ENCODE data around the gene SLC30A9.

Gene SLC30A9

DNA sequence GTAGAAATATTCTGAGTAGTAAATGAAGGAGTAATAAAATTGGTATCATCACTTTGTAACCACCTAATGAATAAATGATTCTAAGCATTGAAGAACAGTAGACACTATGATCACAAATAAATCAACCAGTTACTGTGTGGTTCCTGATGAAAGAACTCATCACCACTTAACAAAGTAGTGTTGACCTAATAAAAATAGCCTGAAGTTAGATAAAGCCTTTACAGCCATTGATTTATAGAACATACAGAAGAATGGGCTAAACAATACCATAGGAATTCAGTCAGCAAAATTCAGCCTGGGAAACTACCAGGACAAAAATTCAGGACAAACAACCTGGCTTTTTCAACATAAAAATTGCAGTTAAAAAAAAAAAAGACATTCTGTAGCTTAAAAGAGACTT lies 9.0 kb downstream of the SLC30A9 start:
- no peak for DNase-seq (ENCODE audit: low read depth)

DNA sequence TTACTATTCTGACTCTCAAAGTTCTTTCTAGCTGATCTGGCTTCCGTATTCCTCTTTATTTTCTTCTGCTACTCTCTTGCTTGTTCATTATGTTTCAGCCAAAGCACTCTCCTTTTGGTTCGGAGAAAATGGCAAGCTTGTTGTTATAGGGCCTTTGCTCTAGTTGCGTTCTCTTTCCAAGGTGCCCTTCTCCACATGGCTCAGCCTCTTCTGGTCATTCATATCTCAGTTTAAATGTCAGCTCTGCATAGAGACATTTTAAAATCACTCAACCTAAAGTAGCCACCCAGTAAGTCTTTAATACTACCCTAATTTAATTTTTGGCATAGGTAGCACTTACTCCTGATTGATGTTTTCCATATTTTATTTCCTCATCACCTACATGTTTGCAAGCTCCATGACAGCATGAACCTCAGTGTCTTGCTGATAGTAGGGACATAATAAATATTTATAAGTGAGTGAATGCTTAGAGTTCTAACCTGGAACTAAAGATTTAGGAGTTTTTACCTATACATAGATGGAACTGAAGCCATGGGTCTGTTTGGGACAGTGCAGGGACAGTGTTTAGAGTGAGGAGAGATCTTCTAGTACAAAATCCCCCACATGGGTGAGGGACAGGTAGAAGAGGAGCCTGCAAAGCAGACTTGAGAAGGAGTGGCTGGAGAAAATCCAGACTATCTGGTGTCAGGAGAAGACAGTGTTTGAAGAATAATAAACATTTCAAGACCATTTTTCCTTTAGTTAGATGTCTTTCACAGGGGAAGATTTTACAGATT lies 17.9 kb downstream of the SLC30A9 start:
- no peak for DNase-seq (ENCODE audit: low read depth)

GRCh38 chr4:42015438-42015837 lies 25.1 kb downstream of the SLC30A9 start:
- no peak for DNase-seq (ENCODE audit: low read depth)

DNA sequence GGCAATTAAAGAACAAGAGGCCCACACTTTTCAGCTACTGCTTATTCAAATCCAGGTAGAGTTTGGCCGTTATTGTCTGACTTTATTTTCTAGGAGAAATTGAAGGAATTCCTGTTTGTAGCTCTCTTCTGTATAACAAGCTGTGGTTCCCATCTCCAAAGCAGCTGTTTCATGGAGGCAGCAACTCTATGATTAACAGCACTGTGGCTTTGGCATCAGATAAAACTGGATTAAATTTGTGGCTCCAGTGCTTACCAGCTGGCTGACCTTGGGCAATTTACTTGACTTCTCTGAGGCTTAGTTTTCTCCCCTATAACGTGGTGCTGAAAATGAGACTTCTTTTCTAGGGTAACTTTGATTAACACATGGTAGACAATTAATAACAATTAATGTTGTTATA lies 28.1 kb downstream of the SLC30A9 start:
- peak; percentile 22 for DNase-seq (ENCODE audit: low read depth)

DNA sequence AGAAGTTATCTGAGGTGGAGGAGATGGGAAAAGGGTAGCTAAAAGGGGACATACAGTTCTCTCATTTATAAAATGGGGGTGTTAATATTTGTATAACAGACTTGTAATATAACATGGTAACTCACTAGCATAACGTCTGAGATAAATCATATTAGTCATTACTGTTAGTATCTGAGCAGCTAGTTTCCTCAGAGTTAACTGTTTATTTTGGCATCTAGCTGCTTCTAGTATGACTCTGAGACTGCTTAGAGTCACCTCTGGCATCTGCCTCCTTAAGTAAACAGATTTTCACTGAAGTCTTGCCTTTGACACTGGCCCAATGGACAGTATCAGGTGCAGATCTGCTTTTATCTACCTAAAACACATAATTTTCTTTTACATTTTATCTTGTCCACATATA lies 58.1 kb downstream of the SLC30A9 start:
- peak; percentile 88 for DNase-seq (ENCODE audit: low read depth)

GRCh38 chr4:42050516-42051249 lies 60.4 kb downstream of the SLC30A9 start:
- DNase-seq (ENCODE audit: low read depth): peak; percentile 42

- no peak for DNase-seq (ENCODE audit: low read depth)
Observed at GRCh38 chr4:42066402-42066801, 76.1 kb downstream of the SLC30A9 start.

GRCh38 chr4:42067264-42067663 lies 76.9 kb downstream of the SLC30A9 start:
- DNase-seq (ENCODE audit: low read depth): no peak

GRCh38 chr4:42070463-42070862 lies 80.1 kb downstream of the SLC30A9 start:
- DNase-seq (ENCODE audit: low read depth): no peak

- peak; percentile 35 for DNase-seq (ENCODE audit: low read depth)
Observed at GRCh38 chr4:42074294-42074693, 84.0 kb downstream of the SLC30A9 start.

DNA sequence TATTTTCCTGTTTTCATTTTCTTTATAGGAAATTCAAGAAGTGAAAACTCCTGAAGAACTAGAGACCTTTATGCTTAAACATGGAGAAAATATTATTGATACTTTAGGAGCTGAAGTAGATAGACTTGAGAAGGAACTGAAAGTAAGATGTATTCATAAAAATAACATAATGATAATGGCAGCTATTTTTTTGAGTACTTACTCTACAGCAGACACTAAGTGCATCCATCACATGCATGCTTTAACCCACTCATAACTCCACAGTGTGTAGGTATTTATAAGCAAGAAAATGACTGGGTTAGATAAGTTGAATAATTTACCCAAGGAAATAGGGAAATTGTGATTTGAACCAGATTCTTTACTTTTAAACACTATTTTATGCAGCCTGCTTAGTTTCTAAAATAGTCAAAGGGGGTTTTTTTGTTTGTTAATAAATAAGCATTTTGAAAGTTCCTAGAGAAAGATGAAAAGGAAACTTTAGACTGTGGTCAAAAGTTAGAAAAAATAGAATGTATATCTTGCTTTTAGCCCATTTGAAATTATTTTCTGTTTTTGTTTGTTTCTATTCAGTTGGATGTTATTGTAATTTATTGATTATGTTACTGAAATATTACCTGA lies 88.0 kb downstream of the SLC30A9 start:
- DNase-seq (ENCODE audit: low read depth): no peak

GRCh38 chr4:42080306-42080705 lies 90.0 kb downstream of the SLC30A9 start:
- DNase-seq (ENCODE audit: low read depth): no peak

DNA sequence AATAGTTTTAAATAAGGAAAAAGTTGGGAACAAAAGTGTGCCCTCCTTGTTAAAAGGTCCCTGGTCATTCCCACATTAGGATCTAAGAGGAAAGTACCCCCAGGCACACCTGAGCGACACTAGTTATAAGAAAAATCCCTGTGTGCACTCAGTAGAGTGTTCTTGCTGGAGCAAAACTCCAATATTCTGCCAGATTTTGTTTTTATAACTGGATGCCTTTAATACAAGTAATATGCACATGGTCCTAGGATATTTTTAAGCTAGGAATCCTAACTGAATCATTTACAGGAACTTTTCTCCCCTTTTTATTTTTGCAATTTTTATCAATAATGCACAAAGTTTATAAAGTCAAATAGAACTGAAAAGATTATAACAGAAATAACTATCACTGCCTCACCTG lies 93.5 kb downstream of the SLC30A9 start:
- DNase-seq (ENCODE audit: low read depth): no peak

GRCh38 chr4:42088386-42088785 lies 98.1 kb downstream of the SLC30A9 start:
- no peak for DNase-seq (ENCODE audit: low read depth)

GRCh38 chr4:42101446-42101975 lies 111.2 kb downstream of the SLC30A9 start:
- DNase-seq (ENCODE audit: low read depth): peak; percentile 47

GRCh38 chr4:42104521-42104920 lies 114.2 kb downstream of the SLC30A9 start:
- peak; percentile 79 for DNase-seq (ENCODE audit: low read depth)

DNA sequence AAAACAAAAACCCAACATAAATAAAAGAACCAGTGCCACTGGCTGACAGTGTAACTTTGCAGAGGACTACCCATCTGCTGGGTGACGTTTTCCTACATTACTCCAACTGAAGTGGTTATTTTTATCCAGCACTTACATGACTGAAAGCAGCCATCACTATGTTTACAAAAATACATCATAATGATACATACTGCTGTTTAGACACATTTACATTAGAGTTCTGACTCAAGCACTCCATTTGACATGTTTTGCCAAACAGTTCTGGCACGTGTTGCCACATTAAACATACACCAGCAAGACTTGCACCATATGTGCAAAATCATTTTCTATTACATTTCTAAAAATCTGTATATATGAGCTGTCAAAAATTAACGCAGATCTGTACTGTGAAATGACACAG lies 122.5 kb downstream of the SLC30A9 start:
- no peak for DNase-seq (ENCODE audit: low read depth)

- no peak for DNase-seq (ENCODE audit: low read depth)
Observed at GRCh38 chr4:42119886-42120285, 129.6 kb downstream of the SLC30A9 start.

- DNase-seq (ENCODE audit: low read depth): no peak
Observed at GRCh38 chr4:42122237-42122636, 131.9 kb downstream of the SLC30A9 start.

GRCh38 chr4:42123071-42123644 lies 132.8 kb downstream of the SLC30A9 start:
- no peak for DNase-seq (ENCODE audit: low read depth)

GRCh38 chr4:42132099-42132498 lies 141.8 kb downstream of the SLC30A9 start:
- DNase-seq (ENCODE audit: low read depth): no peak

DNA sequence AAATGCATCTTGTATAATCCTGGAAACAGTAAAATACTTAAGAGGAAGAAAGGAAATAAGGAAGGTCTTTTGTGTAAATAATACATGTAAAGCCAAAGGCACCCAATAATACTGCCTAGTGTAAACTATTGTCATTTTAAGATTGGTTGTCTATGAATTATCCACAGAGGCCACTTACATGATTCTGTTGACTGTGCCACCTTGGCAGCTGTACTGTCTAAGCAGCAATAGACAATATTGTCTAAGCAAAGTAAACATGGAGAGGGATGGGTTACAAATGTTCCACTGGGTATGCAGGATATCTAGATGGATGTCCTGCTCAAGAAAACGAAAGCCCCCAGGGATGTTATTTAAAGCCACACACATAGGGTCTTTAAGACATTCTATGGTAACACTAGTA lies 142.7 kb downstream of the SLC30A9 start:
- DNase-seq (ENCODE audit: low read depth): no peak

DNA sequence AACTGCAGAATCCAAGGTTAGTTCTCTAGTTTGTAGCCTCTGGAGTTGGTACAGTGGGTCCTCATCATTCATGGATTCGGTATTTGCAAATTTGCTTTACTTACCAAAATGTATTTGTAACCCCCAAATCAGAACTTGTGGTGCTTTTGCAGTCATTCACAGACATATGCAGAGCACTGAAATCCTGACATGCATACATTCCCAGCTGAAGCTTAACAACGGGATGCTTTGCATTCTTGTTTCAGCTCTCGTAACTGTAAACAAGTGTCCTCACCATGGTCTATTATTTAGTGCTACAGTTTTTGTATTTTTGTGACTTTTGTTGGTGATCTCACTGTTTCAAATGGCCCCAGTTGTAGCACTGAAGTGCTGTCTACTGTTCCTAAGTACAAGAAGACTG lies 146.0 kb downstream of the SLC30A9 start:
- DNase-seq (ENCODE audit: low read depth): no peak

Measured in iris pigment epithelial cell (primary cell).